T-helper 2 cell treated with Interferon-gamma antibody and Interleukin-4, amounts not matched to agents 5 μg/mL and 100 μg/mL, for 36 hours (primary cell): ENCODE results near the gene FUBP3.

ENCODE experiments used
- DNase-seq: peaks from one replicate; pipeline ENCODE4 v3.0.0; 2021; ENCODE audit warnings: low spot score
- H3K27ac Mint-ChIP-seq: one replicate; pipeline ENCODE4 v1.8.0; 2021; ENCODE audit warnings: mild to moderate bottlenecking, mixed read lengths
- H3K27me3 Mint-ChIP-seq: one replicate; pipeline ENCODE4 v1.8.0; 2021; ENCODE audit warnings: low read depth, mixed read lengths
- H3K36me3 Mint-ChIP-seq: one replicate; pipeline ENCODE4 v1.8.0; 2021; ENCODE audit warnings: low read depth, mixed read lengths
- H3K4me1 Mint-ChIP-seq: one replicate; pipeline ENCODE4 v1.8.0; 2021; ENCODE audit warnings: low read depth, mixed read lengths
- H3K4me3 Mint-ChIP-seq: one replicate; pipeline ENCODE4 v1.8.0; 2022; ENCODE audit warnings: mild to moderate bottlenecking, moderate library complexity, mixed read lengths
- H3K9me3 Mint-ChIP-seq: one replicate; pipeline ENCODE4 v1.8.0; 2021; ENCODE audit warnings: mixed read lengths

FUBP3 gene, protein sequence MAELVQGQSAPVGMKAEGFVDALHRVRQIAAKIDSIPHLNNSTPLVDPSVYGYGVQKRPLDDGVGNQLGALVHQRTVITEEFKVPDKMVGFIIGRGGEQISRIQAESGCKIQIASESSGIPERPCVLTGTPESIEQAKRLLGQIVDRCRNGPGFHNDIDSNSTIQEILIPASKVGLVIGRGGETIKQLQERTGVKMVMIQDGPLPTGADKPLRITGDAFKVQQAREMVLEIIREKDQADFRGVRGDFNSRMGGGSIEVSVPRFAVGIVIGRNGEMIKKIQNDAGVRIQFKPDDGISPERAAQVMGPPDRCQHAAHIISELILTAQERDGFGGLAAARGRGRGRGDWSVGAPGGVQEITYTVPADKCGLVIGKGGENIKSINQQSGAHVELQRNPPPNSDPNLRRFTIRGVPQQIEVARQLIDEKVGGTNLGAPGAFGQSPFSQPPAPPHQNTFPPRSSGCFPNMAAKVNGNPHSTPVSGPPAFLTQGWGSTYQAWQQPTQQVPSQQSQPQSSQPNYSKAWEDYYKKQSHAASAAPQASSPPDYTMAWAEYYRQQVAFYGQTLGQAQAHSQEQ

DNA sequence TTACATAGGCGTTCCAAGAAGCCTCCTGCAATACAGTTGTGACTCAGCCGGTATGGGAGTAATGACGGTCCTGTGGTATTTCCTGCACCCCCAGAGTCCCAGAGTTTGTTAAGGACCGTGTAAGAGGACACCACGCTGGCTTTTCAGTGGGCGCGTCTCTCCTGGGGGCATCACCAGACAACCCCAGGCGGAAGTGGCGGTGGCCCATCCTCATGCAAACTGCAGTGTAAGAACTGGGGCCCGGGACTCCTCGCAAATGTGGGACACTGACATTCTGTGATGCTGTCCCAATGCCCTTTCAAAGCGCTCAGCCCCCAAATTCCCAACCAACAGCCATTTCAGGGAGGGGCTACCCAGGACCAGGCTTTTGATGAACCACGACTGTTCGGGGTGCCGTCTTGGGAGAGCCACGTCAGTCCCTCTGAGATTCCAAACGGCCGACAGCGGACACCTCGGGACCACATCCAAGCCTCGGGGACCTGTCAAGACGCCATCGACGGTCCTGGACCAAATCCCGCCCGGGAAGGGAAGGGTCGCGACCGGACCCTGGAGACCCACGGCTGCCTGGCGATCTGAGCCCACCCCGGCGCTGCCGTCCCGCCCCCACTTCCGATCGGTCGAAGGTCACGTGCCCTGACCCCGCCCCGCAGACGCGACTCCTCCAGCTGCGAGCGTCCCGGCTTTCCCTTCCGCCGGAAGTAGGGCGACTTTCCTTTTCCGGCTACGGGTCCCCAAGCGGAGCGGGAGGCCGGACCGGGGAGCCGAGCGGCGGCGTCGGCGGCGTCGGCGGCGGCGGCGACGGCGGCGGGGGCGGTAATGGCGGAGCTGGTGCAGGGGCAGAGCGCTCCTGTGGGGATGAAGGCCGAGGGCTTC, at the start of gene FUBP3:
Gene FUBP3 (plus strand): TSS at position 713 of the 873 bp plus-strand sequence. CDS start 104 bp downstream, at position 817.
- peak; percentile 92 for DNase-seq
- Mint-ChIP-seq H3K9me3 (no peaks in the 10 kb centered on the region), H3K4me1 (peaks cover 24% of the 10 kb centered on the region), H3K27me3 (no peaks in the 10 kb centered on the region), H3K4me3 (peak within 1 kb of the TSS; percentile 89), H3K27ac (peak within 1 kb of the TSS; percentile 87), H3K36me3 (peaks cover 9% of the 10 kb centered on the region)

DNA sequence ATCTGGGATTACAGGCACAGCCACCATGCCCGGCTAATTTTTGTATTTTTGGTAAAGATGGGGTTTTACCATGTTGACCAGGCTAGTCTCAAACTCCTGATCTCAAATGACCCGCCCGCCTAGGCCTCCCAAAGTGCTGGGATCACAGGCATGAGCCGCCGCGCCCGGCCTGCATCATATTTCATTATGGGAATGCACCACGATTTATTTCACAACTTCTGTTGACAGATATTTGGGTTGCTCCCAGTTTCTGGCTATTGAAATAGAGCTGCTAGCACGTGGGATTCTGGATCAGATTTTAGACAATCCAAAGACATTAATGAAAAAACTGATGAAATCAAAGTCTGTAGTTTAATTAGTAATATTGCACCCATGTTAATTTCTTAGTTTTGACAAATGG, 48.4 kb upstream of the FUBP3 start:
- peaks cover 18% of the 10 kb centered on the region for H3K27me3 Mint-ChIP-seq
- H3K27ac Mint-ChIP-seq: no peak overlapping the region
- no peak overlapping the region for H3K4me3 Mint-ChIP-seq
- no peaks in the 10 kb centered on the region for H3K9me3 Mint-ChIP-seq
- no peaks in the 10 kb centered on the region for H3K36me3 Mint-ChIP-seq
- DNase-seq: no peak
- H3K4me1 Mint-ChIP-seq: no peaks in the 10 kb centered on the region

DNA sequence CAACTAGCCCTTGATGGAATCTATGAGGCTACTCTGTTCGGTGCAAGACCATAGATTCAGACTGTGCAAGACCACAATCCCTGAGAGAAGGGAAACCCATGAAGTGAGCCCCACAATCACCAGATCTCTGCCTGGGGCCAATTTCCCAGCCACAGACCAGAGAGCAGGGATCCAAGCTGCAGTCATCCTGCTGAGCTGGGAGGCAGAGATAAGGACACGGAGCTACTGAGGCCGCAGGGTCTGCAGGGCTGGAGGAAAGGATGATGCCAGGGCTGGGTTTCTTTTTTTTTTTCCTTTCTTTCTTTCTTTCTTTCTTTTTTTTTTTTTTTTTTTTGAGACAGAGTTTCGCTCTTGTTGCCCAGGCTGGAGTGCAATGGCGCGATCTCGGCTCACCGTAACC, 47.7 kb upstream of the FUBP3 start:
- H3K27me3 Mint-ChIP-seq: peaks cover 22% of the 10 kb centered on the region
- H3K36me3 Mint-ChIP-seq: no peaks in the 10 kb centered on the region
- no peaks in the 10 kb centered on the region for H3K9me3 Mint-ChIP-seq
- H3K27ac Mint-ChIP-seq: no peak overlapping the region
- no peak for DNase-seq
- H3K4me3 Mint-ChIP-seq: no peak overlapping the region
- H3K4me1 Mint-ChIP-seq: no peaks in the 10 kb centered on the region

DNA sequence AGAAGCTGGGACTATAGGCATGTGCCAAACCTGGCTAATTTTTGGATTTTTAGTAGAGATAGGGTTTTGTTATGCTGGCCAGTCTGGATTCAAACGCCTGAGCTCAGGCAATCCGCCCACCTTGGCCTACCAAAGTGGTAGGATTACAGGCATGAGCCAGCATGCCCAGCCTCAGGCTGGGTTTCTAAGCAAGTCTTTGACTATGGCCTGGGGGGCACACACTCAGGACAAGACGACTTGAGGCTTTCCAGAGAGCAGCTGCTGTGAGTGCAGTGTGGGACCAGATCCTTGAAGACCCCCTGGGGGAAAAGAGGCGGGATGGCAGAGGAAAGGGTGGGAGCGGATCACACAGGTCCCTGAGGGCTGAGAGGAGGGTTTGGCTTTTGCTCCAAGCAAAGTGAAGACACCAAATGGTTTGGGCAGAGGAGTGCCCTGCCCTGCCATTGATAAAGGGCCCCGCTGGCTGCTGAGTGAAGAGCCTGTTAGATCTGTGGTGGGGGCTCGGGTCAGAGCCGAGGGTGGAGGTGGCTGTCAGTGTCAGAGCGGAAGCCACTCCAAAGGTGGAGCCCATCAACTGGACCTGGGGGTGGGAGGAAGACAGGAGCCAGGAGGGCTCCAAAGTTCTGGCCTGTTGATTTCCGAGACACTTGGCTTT, 46.8 kb upstream of the FUBP3 start:
- no peak overlapping the region for H3K27ac Mint-ChIP-seq
- peaks cover 29% of the 10 kb centered on the region for H3K27me3 Mint-ChIP-seq
- no peaks in the 10 kb centered on the region for H3K36me3 Mint-ChIP-seq
- H3K9me3 Mint-ChIP-seq: no peaks in the 10 kb centered on the region
- no peaks in the 10 kb centered on the region for H3K4me1 Mint-ChIP-seq
- DNase-seq: no peak
- no peak overlapping the region for H3K4me3 Mint-ChIP-seq

DNA sequence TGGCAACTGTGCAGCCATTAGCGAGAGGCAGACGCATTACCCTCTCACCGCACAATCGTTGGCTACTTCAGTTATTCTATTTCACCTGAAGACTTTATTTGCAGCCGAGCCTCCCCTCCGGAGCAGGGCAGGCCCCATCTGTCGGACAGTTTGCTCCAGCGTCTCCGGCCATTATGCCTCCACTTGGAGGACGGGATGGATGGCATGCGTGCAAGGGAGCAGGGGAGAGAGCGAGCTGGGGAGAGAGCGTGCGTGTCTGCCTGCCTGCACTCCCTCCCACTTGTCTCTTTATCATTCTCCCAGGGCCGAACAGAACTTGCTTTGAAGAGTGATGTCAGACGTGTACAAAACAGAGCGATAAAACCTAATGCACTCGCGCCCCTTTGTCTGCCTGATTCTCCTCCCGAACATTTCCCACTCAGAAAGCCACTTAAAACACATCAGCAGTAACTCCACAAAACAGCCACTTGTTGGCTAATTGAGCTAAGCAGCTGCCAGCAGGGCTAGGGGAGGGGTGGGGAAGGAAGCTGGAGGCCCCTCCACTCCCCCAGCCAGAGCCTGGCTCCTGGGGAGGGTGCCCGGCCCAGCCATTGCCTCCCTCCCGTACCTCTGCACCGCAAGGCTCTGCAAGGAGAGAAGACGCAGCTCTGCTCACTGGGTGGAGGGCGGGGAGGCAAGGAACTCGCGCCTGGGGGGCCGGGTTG, 43.4 kb upstream of the FUBP3 start:
- H3K27me3 Mint-ChIP-seq: peaks cover 51% of the 10 kb centered on the region
- H3K36me3 Mint-ChIP-seq: no peaks in the 10 kb centered on the region
- no peak overlapping the region for H3K4me3 Mint-ChIP-seq
- no peak overlapping the region for H3K27ac Mint-ChIP-seq
- no peaks in the 10 kb centered on the region for H3K4me1 Mint-ChIP-seq
- H3K9me3 Mint-ChIP-seq: no peaks in the 10 kb centered on the region
- DNase-seq: no peak

DNA sequence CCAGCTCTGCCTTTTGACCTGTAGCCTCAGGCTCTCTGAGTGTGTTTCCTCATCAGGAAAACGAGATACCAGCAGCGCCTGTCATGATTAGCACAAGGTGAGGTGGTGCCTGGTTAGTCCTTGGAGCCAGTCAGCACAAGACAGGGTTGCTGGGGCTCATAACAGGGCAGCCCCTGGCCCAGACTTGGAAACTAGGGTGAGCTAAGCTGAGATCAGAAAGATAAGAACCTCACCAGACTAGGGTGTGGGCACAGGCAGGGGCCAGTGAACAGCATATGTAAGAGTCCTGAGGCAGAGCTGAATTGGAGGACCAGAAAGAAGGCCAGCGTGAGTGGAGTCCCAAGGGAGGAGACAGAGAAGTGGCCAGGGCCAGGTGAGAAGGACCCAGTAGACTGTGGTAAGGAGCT, 42.7 kb upstream of the FUBP3 start:
- DNase-seq: no peak
- peaks cover 51% of the 10 kb centered on the region for H3K27me3 Mint-ChIP-seq
- no peaks in the 10 kb centered on the region for H3K36me3 Mint-ChIP-seq

DNA sequence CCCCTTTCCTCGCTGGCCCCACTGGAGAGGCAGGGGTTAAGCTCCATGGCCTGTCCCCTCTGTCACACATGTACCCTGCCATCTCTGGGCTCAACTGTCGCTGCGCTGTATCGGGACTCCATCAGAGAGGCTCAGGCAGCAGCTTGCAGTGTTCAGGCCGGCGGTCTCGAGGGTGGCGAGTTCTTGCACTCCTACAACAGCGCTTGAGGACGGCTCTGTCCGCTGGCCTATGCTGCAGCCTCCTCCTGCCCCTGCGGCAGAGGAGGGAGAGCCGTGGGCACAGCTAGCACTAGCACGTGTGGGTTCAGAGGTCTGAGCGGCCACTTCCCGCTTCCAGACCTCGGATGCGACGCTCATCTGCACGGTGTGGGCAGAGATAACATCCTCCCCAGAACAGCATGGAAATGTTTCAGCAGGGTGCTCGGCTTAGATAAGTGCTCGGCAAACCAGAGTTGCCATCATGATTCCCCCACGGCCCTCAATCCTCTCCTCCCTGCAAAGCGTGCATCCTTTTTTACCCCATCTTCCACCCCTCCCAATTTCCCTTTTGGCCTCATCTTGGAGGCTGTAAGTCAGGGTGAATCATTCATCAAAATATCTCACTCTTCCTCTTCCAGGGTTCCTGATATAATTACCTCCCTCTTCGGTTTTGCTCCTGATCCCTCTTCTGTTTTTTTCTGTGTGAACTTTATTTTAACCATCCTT, 41.9 kb upstream of the FUBP3 start:
- Mint-ChIP-seq H3K4me3 (no peak overlapping the region), H3K9me3 (no peaks in the 10 kb centered on the region), H3K4me1 (no peaks in the 10 kb centered on the region), H3K36me3 (no peaks in the 10 kb centered on the region), H3K27ac (no peak overlapping the region), H3K27me3 (peaks cover 51% of the 10 kb centered on the region)
- no peak for DNase-seq

More for the DNA sequence above, 42.7 kb upstream of the FUBP3 start:
- Mint-ChIP-seq H3K4me1 (no peaks in the 10 kb centered on the region), H3K9me3 (no peaks in the 10 kb centered on the region), H3K4me3 (no peak overlapping the region), H3K27ac (no peak overlapping the region)

DNA sequence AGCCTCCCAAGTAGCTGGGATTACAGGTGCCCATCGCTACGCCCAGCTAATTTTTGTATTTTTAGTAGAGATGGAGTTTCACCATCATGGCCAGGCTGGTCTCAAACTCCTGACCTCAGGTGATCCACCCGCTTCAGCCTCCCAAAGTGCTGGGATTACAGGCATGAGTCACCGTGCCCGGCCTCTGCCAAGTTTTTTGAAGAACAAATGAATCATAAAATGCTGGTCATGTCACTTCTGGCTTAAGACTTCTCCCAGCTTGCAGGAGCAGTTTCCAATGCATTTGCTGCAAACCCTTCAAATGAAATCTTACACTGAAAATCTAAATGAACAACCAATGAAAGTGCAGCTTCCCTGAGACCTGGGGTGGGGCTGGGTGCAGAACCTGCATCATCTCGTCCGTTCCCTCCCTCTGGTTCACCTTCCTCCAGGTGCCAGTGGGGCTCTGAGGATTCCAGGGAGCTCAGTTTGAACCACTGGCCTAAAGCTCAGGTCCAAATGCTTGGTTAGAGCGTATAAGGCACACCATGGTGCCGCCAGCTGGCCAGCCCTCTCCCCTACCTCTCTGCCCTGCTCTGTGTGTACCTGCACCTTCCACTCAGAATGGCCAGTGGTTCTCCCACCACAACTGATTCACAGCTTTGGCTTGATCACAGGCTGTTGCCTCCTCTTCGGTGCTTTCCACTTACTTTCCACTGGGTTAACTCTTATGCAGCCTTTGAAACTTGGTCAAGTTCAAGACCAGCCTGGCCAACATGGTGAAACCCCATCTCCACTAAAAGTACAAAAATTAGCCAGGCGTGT, 39.8 kb upstream of the FUBP3 start:
- no peaks in the 10 kb centered on the region for H3K4me1 Mint-ChIP-seq
- no peak for DNase-seq
- no peaks in the 10 kb centered on the region for H3K36me3 Mint-ChIP-seq
- H3K4me3 Mint-ChIP-seq: no peak overlapping the region
- H3K27ac Mint-ChIP-seq: no peak overlapping the region
- H3K9me3 Mint-ChIP-seq: no peaks in the 10 kb centered on the region
- peaks cover 48% of the 10 kb centered on the region for H3K27me3 Mint-ChIP-seq

DNA sequence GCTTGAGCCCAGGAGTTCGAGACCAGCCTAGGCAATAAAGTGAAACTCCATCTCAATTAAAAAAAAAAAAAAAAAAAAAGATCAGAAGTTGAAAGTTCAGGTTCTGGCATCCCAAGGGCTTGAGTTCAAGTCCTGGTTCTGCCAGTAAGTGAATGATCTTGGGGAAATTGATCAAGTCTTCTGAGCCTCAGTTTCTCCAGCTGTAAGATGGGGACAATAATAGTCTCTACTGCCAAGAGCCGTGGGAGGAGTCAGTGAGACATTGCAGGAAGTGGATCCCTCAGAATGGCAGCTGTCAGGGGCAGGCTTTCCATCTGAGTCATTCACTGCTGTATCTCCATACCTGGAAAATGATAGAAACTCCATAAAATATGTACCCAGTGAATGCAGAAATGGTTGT, 37.8 kb upstream of the FUBP3 start:
- Mint-ChIP-seq H3K27me3 (peaks cover 36% of the 10 kb centered on the region), H3K9me3 (no peaks in the 10 kb centered on the region)
- DNase-seq: no peak

DNA sequence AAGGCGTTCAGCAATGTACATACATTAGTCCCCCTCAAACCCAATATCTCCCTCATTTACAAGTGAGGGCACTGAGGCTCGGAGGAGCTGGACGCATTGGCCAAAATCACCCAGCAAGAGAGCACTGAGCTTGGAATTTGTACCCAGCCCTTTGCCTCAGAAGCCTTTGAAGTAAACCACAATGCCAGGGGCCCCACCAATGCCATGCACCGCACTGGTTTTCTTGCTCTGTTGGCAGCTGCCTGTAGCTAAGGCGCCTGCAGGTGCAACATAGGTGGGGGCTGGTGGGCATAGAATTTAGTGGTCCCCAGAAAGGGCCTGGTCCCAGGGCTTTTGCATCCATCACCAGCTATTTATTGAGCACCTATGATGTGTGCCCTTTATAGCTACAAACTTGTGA, 37.3 kb upstream of the FUBP3 start:
- no peak for DNase-seq
- Mint-ChIP-seq H3K27me3 (peaks cover 31% of the 10 kb centered on the region), H3K36me3 (no peaks in the 10 kb centered on the region), H3K4me3 (no peak overlapping the region), H3K4me1 (no peaks in the 10 kb centered on the region), H3K27ac (no peak overlapping the region), H3K9me3 (no peaks in the 10 kb centered on the region)

More for the DNA sequence above, 37.8 kb upstream of the FUBP3 start:
- H3K27ac Mint-ChIP-seq: no peak overlapping the region
- no peaks in the 10 kb centered on the region for H3K36me3 Mint-ChIP-seq
- H3K4me3 Mint-ChIP-seq: no peak overlapping the region
- no peaks in the 10 kb centered on the region for H3K4me1 Mint-ChIP-seq

DNA sequence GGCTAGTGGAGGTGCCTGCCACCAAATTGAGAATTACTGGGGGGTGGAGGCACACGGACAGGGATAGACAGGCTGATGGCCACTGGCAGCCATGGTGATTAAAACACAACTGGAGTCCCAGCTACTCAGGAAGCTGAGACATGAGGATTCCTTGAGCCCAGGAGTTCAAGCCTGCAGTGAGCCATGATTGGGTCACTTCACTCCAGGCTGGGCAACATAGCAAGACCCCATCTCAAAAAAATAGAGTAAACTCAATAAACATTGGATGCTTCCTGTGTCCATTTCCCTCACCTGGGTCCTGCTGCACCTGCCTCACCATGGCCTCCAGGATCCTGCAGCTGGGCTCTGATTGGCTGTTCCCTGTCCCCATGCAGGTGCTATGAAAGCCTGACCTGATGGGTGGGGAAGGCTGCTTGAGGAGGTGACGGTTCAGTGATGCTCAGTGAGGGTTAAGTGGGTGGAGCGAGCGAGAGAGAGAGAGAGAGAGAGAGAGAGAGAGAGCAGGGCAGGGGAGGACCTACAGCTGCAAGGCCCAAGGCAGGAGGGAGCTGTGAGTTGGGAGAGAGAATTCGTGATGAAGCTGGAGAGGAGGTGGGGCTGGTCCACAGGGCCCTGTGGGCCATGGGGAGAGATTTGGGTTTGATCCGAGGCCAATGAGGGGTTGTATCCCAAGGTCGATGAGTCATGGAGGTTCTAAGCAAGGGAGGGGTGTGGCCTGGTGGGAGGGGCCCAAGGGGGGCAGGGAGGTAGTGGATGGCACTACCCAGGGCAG, 36.7 kb upstream of the FUBP3 start:
- Mint-ChIP-seq H3K4me3 (no peak overlapping the region), H3K27me3 (peaks cover 26% of the 10 kb centered on the region), H3K4me1 (no peaks in the 10 kb centered on the region), H3K9me3 (no peaks in the 10 kb centered on the region), H3K36me3 (no peaks in the 10 kb centered on the region), H3K27ac (no peak overlapping the region)
- DNase-seq: no peak

DNA sequence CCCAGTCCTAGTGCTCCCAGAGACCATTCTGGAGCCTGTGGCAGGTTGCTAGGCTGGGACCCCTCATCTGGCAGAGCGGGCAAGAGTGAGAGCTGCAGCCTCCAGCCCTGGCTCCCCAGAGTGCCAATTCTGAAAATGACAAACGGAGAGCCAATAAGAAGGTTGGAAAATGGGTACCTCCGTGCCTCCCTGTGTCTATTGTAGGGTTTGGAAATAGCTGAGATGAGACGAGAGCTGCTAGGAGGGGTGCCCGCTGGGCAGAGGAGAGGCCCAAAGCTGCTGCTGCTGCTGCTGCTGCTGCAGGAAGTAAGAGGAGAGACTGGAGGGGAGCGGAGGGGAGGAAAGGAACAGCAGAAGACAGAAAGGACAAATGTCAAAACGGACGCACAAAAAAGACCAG, 36.0 kb upstream of the FUBP3 start:
- Mint-ChIP-seq H3K4me3 (no peak overlapping the region), H3K36me3 (no peaks in the 10 kb centered on the region), H3K4me1 (no peaks in the 10 kb centered on the region), H3K27me3 (peaks cover 19% of the 10 kb centered on the region), H3K27ac (no peak overlapping the region), H3K9me3 (no peaks in the 10 kb centered on the region)
- DNase-seq: no peak
